GM12878 (cell line): ENCODE results near the gene SFT2D3. TPM values are rescaled to one million over a fixed set of nuclear protein-coding genes. Genes with fewer than 3 reads are reported as not detected.

Experiments
- ATAC-seq: fragments of 200-7000 bp; cut with Tn5 transposase; 3 replicates; pipeline ENCODE4 v1.9.1; 2020; ENCODE audit warnings: mild to moderate bottlenecking, moderate library complexity
- BruUV-seq: library from RNA; stranded (reverse); fragments of 400-500 nt; replicated peaks from 2 replicates; lab custom pipeline; 2021; lab: Mats Ljungman, UMichigan
- CTCF ChIA-PET: fragments of 300-600 bp; sonication (Branson Sonifier 250); formaldehyde crosslinking; extraction: SDS; loops from one replicate; lab custom pipeline; 2021; ENCODE audit warnings: inconsistent platforms; lab: Yijun Ruan, JAX
- POLR2A ChIA-PET: fragments of 350-600 bp; formaldehyde crosslinking; extraction: SDS; loops from one replicate; lab custom pipeline; 2021; ENCODE audit warnings: inconsistent platforms; lab: Charles Lee
- RAD21 ChIA-PET: fragments of 300-600 bp; sonication (Branson Sonifier 250); formaldehyde crosslinking; loops from one replicate; lab custom pipeline; 2023; ENCODE audit warnings: antibody characterized with exemption; ENCODE audit not compliant: unreplicated experiment; lab: Charles Lee
- SMC1A ChIA-PET: fragments of 300-600 bp; sonication (Branson Sonifier 250); formaldehyde crosslinking; loops from one replicate; lab custom pipeline; 2023; ENCODE audit not compliant: unreplicated experiment, uncharacterized antibody; lab: Charles Lee
- DNase-seq: peaks from one replicate; pipeline ENCODE4 v3.0.0-alpha.2; 2011; ENCODE audit warnings: low read depth, low spot score
- FAIRE-seq: peaks from 3 replicates; lab custom pipeline; 2011; peaks lifted over from hg19 to GRCh38; lab: Jason Lieb, UNC
- H2AFZ ChIP-seq: 2 replicates; pipeline ENCODE4 v1.6.0; 2011; ENCODE audit warnings: low read depth, low read length, control low read depth; ENCODE audit not compliant: control insufficient read depth
- H3K27ac ChIP-seq: 2 replicates; pipeline ENCODE4 v1.5.1; 2011; ENCODE audit warnings: control low read depth; ENCODE audit not compliant: control insufficient read depth, insufficient read depth
- H3K27me3 ChIP-seq, 2 experiments: replicated peaks in 1 of 2; 2 replicates each; pipeline versions ENCODE4 v1.6.0 to v1.6.1; 2011; ENCODE audit warnings: low read length in 1 of 2; ENCODE audit not compliant: control insufficient read depth in 2 of 2, insufficient read depth in 2 of 2
- H3K36me3 ChIP-seq, 2 experiments: 2 replicates each; pipeline ENCODE4 v1.5.1; 2011; ENCODE audit warnings: low read length in 1 of 2; ENCODE audit not compliant: control insufficient read depth in 2 of 2, insufficient read depth in 2 of 2
- H3K4me1 ChIP-seq: 2 replicates; pipeline ENCODE4 v1.6.1; 2011; ENCODE audit warnings: mild to moderate bottlenecking, low read length, moderate library complexity, mixed read lengths; ENCODE audit not compliant: control insufficient read depth, insufficient read depth
- H3K4me2 ChIP-seq: 2 replicates; pipeline ENCODE4 v1.6.0; 2011; ENCODE audit warnings: control low read depth; ENCODE audit not compliant: control insufficient read depth, insufficient read depth
- H3K4me3 ChIP-seq: fragments of 200-600 bp; sonication (generic); 2 replicates; pipeline ENCODE4 v1.5.1; 2016
- H3K79me2 ChIP-seq: 2 replicates; pipeline ENCODE4 v1.6.0; 2011; ENCODE audit warnings: low read length; ENCODE audit not compliant: control insufficient read depth, insufficient read depth
- H3K9ac ChIP-seq: 2 replicates; pipeline ENCODE4 v1.8.0; 2011; ENCODE audit warnings: low read length, control low read depth, mixed read lengths; ENCODE audit not compliant: control insufficient read depth, insufficient read depth
- H3K9me3 ChIP-seq: replicated peaks from 3 replicates; pipeline ENCODE4 v1.5.1; 2011; ENCODE audit warnings: mild to moderate bottlenecking, low read length; ENCODE audit not compliant: control insufficient read depth, insufficient read depth
- H4K20me1 ChIP-seq: 2 replicates; pipeline ENCODE4 v1.6.0; 2011; ENCODE audit not compliant: control insufficient read depth, insufficient read depth
- ATF2 ChIP-seq: IDR thresholded peaks from 2 replicates; pipeline ENCODE4 v1.6.1; 2012; ENCODE audit warnings: low read length, inconsistent platforms
- ATF7 ChIP-seq: fragments of 450-650 bp; IDR thresholded peaks from 2 replicates; pipeline ENCODE4 v1.6.1; 2016; ENCODE audit warnings: low read depth, mild to moderate bottlenecking
- CHD1 ChIP-seq: IDR thresholded peaks from 2 replicates; pipeline ENCODE4 v1.6.1; 2012; ENCODE audit warnings: low read depth, low read length, improper control_type of control experiment
- CTCF ChIP-seq, 3 experiments: IDR thresholded peaks in 2 of 3; conservative IDR thresholded peaks in 1 of 3; 2 replicates each; pipeline ENCODE4 v1.5.1; 2011; ENCODE audit warnings: low read depth in 3 of 3, low read length in 3 of 3, mild to moderate bottlenecking in 3 of 3, control low read depth in 2 of 3, moderate library complexity in 2 of 3, inconsistent platforms in 1 of 3, mixed read lengths in 1 of 3; ENCODE audit not compliant: control insufficient read depth in 2 of 3, insufficient read depth in 1 of 3; ENCODE audit errors: extremely low read depth in 1 of 3
- ELK1 ChIP-seq: IDR thresholded peaks from 2 replicates; pipeline ENCODE4 v1.6.1; 2012; ENCODE audit warnings: low read depth, low read length, improper control_type of control experiment
- GATAD2B ChIP-seq: fragments of 450-650 bp; conservative IDR thresholded peaks from 2 replicates; pipeline ENCODE4 v1.6.1; 2017; ENCODE audit warnings: low read depth, mild to moderate bottlenecking, moderate library complexity
- IKZF2 ChIP-seq, 2 experiments: fragments of 450-650 bp; IDR thresholded peaks; 2 replicates each; pipeline ENCODE4 v1.6.1; 2017; ENCODE audit warnings: mild to moderate bottlenecking in 2 of 2, moderate library complexity in 2 of 2
- MTA2 ChIP-seq: fragments of 450-650 bp; IDR thresholded peaks from 2 replicates; pipeline ENCODE4 v1.6.1; 2016; ENCODE audit warnings: low read depth, mild to moderate bottlenecking, moderate library complexity
- MTA3 ChIP-seq: IDR thresholded peaks from 2 replicates; pipeline ENCODE4 v1.6.1; 2012; ENCODE audit warnings: low read length, inconsistent platforms, borderline replicate concordance
- MYC ChIP-seq: IDR thresholded peaks from 2 replicates; pipeline ENCODE4 v1.6.1; 2011; ENCODE audit warnings: mild to moderate bottlenecking, low read length, moderate library complexity, inconsistent platforms; ENCODE audit not compliant: insufficient read depth, insufficient replicate concordance, insufficient read length, severe bottlenecking
- NBN ChIP-seq: fragments of 450-650 bp; IDR thresholded peaks from 2 replicates; pipeline ENCODE4 v1.6.1; 2016
- NFYB ChIP-seq: IDR thresholded peaks from 2 replicates; pipeline ENCODE4 v1.6.1; 2011; ENCODE audit warnings: low read depth, mild to moderate bottlenecking, low read length, improper control_type of control experiment, moderate library complexity; ENCODE audit not compliant: insufficient read depth
- RCOR1 ChIP-seq: conservative IDR thresholded peaks from 2 replicates; pipeline ENCODE4 v1.6.1; 2012; ENCODE audit warnings: low read depth, low read length, improper control_type of control experiment
- RELB ChIP-seq: fragments of 450-650 bp; IDR thresholded peaks from 2 replicates; pipeline ENCODE4 v1.6.1; 2017; ENCODE audit warnings: low read depth, mild to moderate bottlenecking, moderate library complexity
- SPI1 ChIP-seq: IDR thresholded peaks from 2 replicates; pipeline ENCODE4 v1.6.1; 2011; ENCODE audit warnings: low read depth, mild to moderate bottlenecking, low read length, moderate library complexity, borderline replicate concordance; ENCODE audit not compliant: insufficient read depth
- SREBF1 ChIP-seq: IDR thresholded peaks from 2 replicates; pipeline ENCODE4 v1.6.1; 2012; ENCODE audit warnings: mild to moderate bottlenecking, low read length
- TBL1XR1 ChIP-seq: IDR thresholded peaks from 2 replicates; pipeline ENCODE4 v1.6.1; 2012; ENCODE audit warnings: low read depth, low read length, improper control_type of control experiment
- ZNF24 ChIP-seq: fragments of 450-650 bp; IDR thresholded peaks from 2 replicates; pipeline ENCODE4 v1.6.1; 2017; ENCODE audit warnings: antibody characterized with exemption, mild to moderate bottlenecking
- WGBS: methylation state at CpG from one replicate; pipeline ENCODE4 v1.1.6; 2016; ENCODE audit warnings: low lambda C conversion rate; ENCODE audit not compliant: insufficient replicate concordance, insufficient coverage; ENCODE audit errors: missing lambda C conversion rate; 5-methylcytosine and 5-hydroxymethylcytosine counted together
- in situ Hi-C: fragments of 300-500 bp; cut with MboI; formaldehyde crosslinking; loops from 9 replicates; pipeline ENCODE4 v1.14.3; 2018; ENCODE audit warnings: mixed read lengths
- intact Hi-C: fragments of 100-400 bp; cut with micrococcal nuclease; formaldehyde crosslinking; loops from one replicate; pipeline ENCODE4 v1.14.2; 2022; ENCODE audit not compliant: unreplicated experiment
- polyA plus RNA-seq, 11 experiments: library from polyadenylated mRNA; depleted of rRNA in 4 of 11; unstranded in 6 of 11; stranded (reverse) in 5 of 11; fragments of >200 nt; fragmentation: Nextera tagmentation in 4 of 11; fragmentation: Illumina TruSeq in 1 of 11; extraction: Ambion mirVana in 4 of 11; extraction: Trizol in 1 of 11; gene quantifications; 1 replicate in 1 of 11; 2 replicates in 10 of 11; pipeline versions ENCODE4 v1.2.1 to v1.2.3, GENCODE V29; 2011 to 2016; ENCODE audit warnings: inconsistent platforms in 2 of 11, missing spikeins in 2 of 11, low read depth in 1 of 11
- total RNA-seq, 4 experiments: library from RNA; depleted of rRNA in 3 of 4; stranded (reverse); fragments of >200 nt in 3 of 4; fragmentation: Illumina TruSeq in 1 of 4; extraction: Trizol in 1 of 4; gene quantifications; 2 replicates each; pipeline versions ENCODE4 v1.2.1 to v1.2.3, GENCODE V29; 2013 to 2021

SFT2D3 gene
- total and polyA plus RNA-seq, 10 of the 15 experiments (the other 5 are each of a cell fraction or from before 2014, with no cell fraction given), result 4.2 to 8.4 (median 6.6) TPM; not detected in 4

- WGBS, result 99% methylated on average over 3 of the region's 3 CpGs
- Histone ChIP-seq H3K27me3 (no peaks in the 10 kb centered on the region), H3K4me1 (no peaks in the 10 kb centered on the region; the same call in 1 of the 2 replicates), H3K9me3 (no peaks in the 10 kb centered on the region), H3K27ac (no peak overlapping the region), H3K4me3 (no peak overlapping the region), H4K20me1 (no peaks in the 10 kb centered on the region), H3K36me3 (peaks cover 0 to 8% of the 10 kb centered on the region in 2 experiments; a peak in 3 of 4 replicates), H3K4me2 (no peak overlapping the region), H2AFZ (no peak overlapping the region), H3K9ac (no peak overlapping the region), H3K79me2 (no peaks in the 10 kb centered on the region)
- BruUV-seq, result no TSS peak
- ATAC-seq, result peak; percentile 53
- no peak for DNase-seq
- ChIA-PET SMC1A (interaction anchor here (0.7 to 1.4 kb wide), 3 partner anchors 9 to 15 kb away, joined by 3 read pairs; no protein-coding TSS in a partner anchor), RAD21 (no interaction called here), CTCF (interaction anchor here (1.7 kb wide), 1 partner anchor 13 kb away, joined by 3 read pairs; no protein-coding TSS in a partner anchor), POLR2A (no interaction called here)
- no peak for FAIRE-seq
- in situ Hi-C loops, result no loop called here
- intact Hi-C loops, result loop anchor here (5.0 kb wide), 1 partner anchor 38 kb away; the partner anchor contains the start of gene SFT2D3
- TF ChIP-seq NFYB (no peak), RCOR1 (no peak), TBL1XR1 (no peak), SREBF1 (no peak), ELK1 (no peak), RELB (0 out of 2 replicates have a peak, but pooled peaks have one; percentile 14), ATF7 (peak; percentile 62), MYC (no peak), CTCF (IDR thresholded peaks at IDR 0.05 in 2 of 3, conservative IDR thresholded peaks at IDR 0.05 in 1 of 3; ENCODE audit: control insufficient read depth in 2 of 3, extremely low read depth in 1 of 3, insufficient read depth in 1 of 3, low read depth in 3 of 3, low read length in 3 of 3) (no peak), ATF2 (no peak), GATAD2B (no peak), NBN (no peak; the same call in 1 of the 2 replicates), MTA2 (peak; percentile 72; the same call in 1 of the 2 replicates), ZNF24 (peak; percentile 32; the same call in 1 of the 2 replicates), IKZF2 (IDR thresholded peaks at IDR 0.05) (peak; percentile 22 to 36; a peak in 2 of 4 replicates), CHD1 (no peak), SPI1 (peak; percentile 77), MTA3 (no peak)
Measured at GRCh38 chr2:127740665-127741288, 39.5 kb downstream of the SFT2D3 start.
